Panc1 (cell line): ENCODE results near the gene MAGI2. TPM values are rescaled to one million over a fixed set of nuclear protein-coding genes. Genes with fewer than 3 reads are reported as not detected.

Experiments
- ATAC-seq: fragments of 200-7000 bp; cut with Tn5 transposase; 2 replicates; pipeline ENCODE4 v1.9.1; 2020; ENCODE audit warnings: mild to moderate bottlenecking, moderate library complexity
- BruUV-seq: library from RNA; stranded (reverse); fragments of 400-500 nt; replicated peaks from 2 replicates; lab custom pipeline; 2021; lab: Mats Ljungman, UMichigan
- CTCF ChIA-PET: fragments of 300-600 bp; sonication (Branson Sonifier 250); formaldehyde crosslinking; loops from one replicate; lab custom pipeline; 2022; ENCODE audit warnings: antibody characterized with exemption; lab: Charles Lee
- POLR2A ChIA-PET: fragments of 300-600 bp; sonication (Branson Sonifier 250); formaldehyde crosslinking; loops from one replicate; lab custom pipeline; 2022; ENCODE audit warnings: antibody characterized with exemption; lab: Charles Lee
- DNase-seq: peaks from one replicate; pipeline ENCODE4 v3.0.0-alpha.2; 2010; ENCODE audit warnings: low read depth, low spot score
- H3K27ac ChIP-seq: 2 replicates; pipeline ENCODE4 v1.5.1; 2011; ENCODE audit warnings: mild to moderate bottlenecking, low read length, inconsistent platforms
- H3K27me3 ChIP-seq: fragments of 200-500 bp; sonication (Bioruptor generic); 2 replicates; pipeline ENCODE4 v1.6.0; 2014; ENCODE audit warnings: low read length, inconsistent platforms; ENCODE audit not compliant: control insufficient read depth, insufficient read depth
- H3K36me3 ChIP-seq: fragments of 200-500 bp; sonication (Bioruptor generic); 2 replicates; pipeline ENCODE4 v1.5.1; 2014; ENCODE audit warnings: inconsistent platforms, mild to moderate bottlenecking, low read length, moderate library complexity; ENCODE audit not compliant: control insufficient read depth, insufficient read depth
- H3K4me1 ChIP-seq: 2 replicates; pipeline ENCODE4 v1.5.1; 2011; ENCODE audit warnings: inconsistent platforms, mild to moderate bottlenecking, low read length, moderate library complexity; ENCODE audit not compliant: control insufficient read depth, insufficient read depth
- H3K4me3 ChIP-seq, 2 experiments: 2 replicates each; pipeline ENCODE4 v1.5.1; 2011 to 2012; ENCODE audit warnings: low read depth in 2 of 2, low read length in 2 of 2, mild to moderate bottlenecking in 2 of 2, inconsistent platforms in 1 of 2, moderate library complexity in 1 of 2
- H3K9me3 ChIP-seq: fragments of 200-500 bp; sonication (Bioruptor generic); 2 replicates; pipeline ENCODE4 v1.5.1; 2014; ENCODE audit warnings: low read depth, mild to moderate bottlenecking, inconsistent platforms, low read length, moderate library complexity; ENCODE audit not compliant: control insufficient read depth, insufficient read depth
- CTCF ChIP-seq: fragments of 450-650 bp; IDR thresholded peaks from 2 replicates; pipeline ENCODE4 v1.5.1; 2017; ENCODE audit warnings: mild to moderate bottlenecking
- POLR2AphosphoS5 ChIP-seq: IDR thresholded peaks from 2 replicates; pipeline ENCODE4 v1.6.1; 2012; ENCODE audit warnings: mild to moderate bottlenecking, low read depth, low read length, moderate library complexity
- REST ChIP-seq, 2 experiments: IDR thresholded peaks; 2 replicates each; pipeline ENCODE4 v1.6.1; 2011 to 2012; ENCODE audit warnings: low read depth in 2 of 2, control low read depth in 1 of 2, low read length in 1 of 2, mild to moderate bottlenecking in 1 of 2, moderate library complexity in 1 of 2; ENCODE audit not compliant: insufficient read depth in 1 of 2
- SIN3A ChIP-seq: IDR thresholded peaks from 2 replicates; pipeline ENCODE4 v1.6.1; 2012; ENCODE audit warnings: low read depth, mild to moderate bottlenecking, low read length, moderate library complexity, borderline replicate concordance; ENCODE audit not compliant: insufficient read depth
- TCF7L2 ChIP-seq: IDR thresholded peaks from 2 replicates; pipeline ENCODE4 v1.6.1; 2011; ENCODE audit warnings: mild to moderate bottlenecking, low read depth, low read length, inconsistent platforms
- in situ Hi-C: cut with HindIII; loops from 2 replicates; pipeline ENCODE4 v1.10.0; 2016; ENCODE audit warnings: low sequenced_read_pairs, low pct_unique_long_range_greater_than_20kb
- intact Hi-C: fragments of 100-400 bp; cut with micrococcal nuclease; formaldehyde crosslinking; loops from one replicate; pipeline ENCODE4 v1.10.0; 2022; ENCODE audit not compliant: unreplicated experiment
- total RNA-seq: library from RNA; stranded (reverse); gene quantifications from one replicate; pipeline ENCODE4 v1.2.1, GENCODE V29; 2021; ENCODE audit not compliant: unreplicated experiment

MAGI2 gene
- total RNA-seq, 1 experiment from 2014 or later: 5.4 TPM

DNA sequence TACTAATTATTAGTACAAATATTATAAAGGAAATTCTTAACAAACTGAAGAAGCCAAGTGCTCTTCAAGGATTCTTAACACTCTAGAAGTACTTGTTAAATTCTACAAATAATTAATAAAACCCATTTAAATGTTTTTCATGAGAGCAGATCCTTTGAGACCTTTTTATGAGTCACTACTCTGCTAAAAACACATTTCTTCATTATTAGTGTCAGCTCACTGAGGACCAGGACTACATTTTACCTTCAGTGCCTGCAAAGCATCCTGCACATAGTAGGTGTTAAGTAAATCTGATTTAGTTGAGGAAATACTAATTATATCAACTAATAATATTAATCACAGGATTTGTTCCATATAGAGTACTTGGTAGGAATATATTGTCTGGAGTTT, 1381.3 kb downstream of the MAGI2 start:
- Histone ChIP-seq H3K4me1 (0 out of 2 replicates have a peak, but pooled peaks cover 4% of the 10 kb centered on the region), H3K4me3 (no peak overlapping the region), H3K27ac (no peak overlapping the region), H3K9me3 (no peaks in the 10 kb centered on the region), H3K36me3 (no peaks in the 10 kb centered on the region), H3K27me3 (no peaks in the 10 kb centered on the region)
- POLR2A ChIA-PET: no interaction called here
- DNase-seq: no peak
- CTCF ChIA-PET: no interaction called here
- BruUV-seq: no TSS peak
- intact Hi-C loops: no loop called here
- TF ChIP-seq REST (IDR thresholded peaks at IDR 0.05; ENCODE audit: insufficient read depth in 1 of 2, low read depth in 2 of 2, low read length in 1 of 2): no peak
- in situ Hi-C loops: no loop called here
- no peak for ATAC-seq

DNA sequence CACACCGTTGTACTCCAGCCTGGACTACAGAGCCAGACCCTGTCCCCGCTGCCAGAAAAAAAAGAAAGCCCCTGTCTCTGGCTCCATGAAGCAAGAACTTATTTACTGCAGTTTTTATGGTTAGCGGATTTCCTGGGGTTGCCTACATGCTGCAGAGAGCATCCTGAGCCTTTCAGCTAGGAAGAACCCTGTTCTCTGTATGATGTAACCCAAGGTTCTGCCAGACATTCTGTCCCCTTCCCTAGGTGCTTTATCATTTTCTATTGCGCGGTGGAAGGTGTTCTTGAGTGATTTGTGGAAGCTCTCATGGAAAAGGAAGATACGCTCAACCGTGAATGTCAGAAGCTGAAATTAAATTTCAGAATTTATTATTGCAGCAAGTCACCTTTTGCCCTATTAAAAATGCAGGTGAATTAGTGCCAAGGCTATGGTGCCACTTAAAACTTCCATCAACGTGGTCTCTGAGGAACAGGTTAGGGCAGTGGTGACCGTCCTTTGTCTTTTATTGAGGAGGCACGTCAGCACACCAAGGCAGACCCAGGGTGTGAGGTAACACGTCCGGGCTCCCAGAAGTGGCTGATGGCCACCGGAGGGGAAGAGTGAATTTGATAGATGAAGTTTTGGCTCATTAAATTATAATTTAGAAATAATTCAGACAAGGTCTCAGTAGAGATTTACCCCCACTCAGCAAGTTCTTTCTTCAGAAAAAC, 1381.8 kb downstream of the MAGI2 start:
- ATAC-seq: no peak
- Histone ChIP-seq H3K36me3 (no peaks in the 10 kb centered on the region), H3K4me3 (no peak overlapping the region), H3K27me3 (no peaks in the 10 kb centered on the region), H3K4me1 (0 out of 2 replicates have a peak, but pooled peaks cover 4% of the 10 kb centered on the region), H3K9me3 (no peaks in the 10 kb centered on the region), H3K27ac (no peak overlapping the region)
- TF ChIP-seq POLR2AphosphoS5: no peak
- TF ChIP-seq REST (IDR thresholded peaks at IDR 0.05; ENCODE audit: insufficient read depth in 1 of 2, low read depth in 2 of 2, low read length in 1 of 2): no peak
- no peak for TF ChIP-seq SIN3A
- no peak for TF ChIP-seq TCF7L2
- no peak for TF ChIP-seq CTCF
- no TSS peak for BruUV-seq
- intact Hi-C loops: no loop called here
- in situ Hi-C loops: no loop called here
- ChIA-PET POLR2A (no interaction called here), CTCF (no interaction called here)
- DNase-seq: no peak
